Loucy (cell line): ENCODE results near the gene RNASET2.

Experiments
- EZH2phosphoT487 ChIP-seq: fragments of 200-600 bp; IDR thresholded peaks from 2 replicates; pipeline ENCODE4 v1.6.1; 2018; ENCODE audit warnings: antibody characterized with exemption, mild to moderate bottlenecking, moderate library complexity, borderline replicate concordance
- TF ChIP-seq, protein P1 (sequence below): fragments of 200-600 bp; sonication (generic); conservative IDR thresholded peaks from 2 replicates; pipeline ENCODE4 v1.5.1; 2014; ENCODE audit warnings: mild to moderate bottlenecking, antibody characterized with exemption, low read length

DNA sequence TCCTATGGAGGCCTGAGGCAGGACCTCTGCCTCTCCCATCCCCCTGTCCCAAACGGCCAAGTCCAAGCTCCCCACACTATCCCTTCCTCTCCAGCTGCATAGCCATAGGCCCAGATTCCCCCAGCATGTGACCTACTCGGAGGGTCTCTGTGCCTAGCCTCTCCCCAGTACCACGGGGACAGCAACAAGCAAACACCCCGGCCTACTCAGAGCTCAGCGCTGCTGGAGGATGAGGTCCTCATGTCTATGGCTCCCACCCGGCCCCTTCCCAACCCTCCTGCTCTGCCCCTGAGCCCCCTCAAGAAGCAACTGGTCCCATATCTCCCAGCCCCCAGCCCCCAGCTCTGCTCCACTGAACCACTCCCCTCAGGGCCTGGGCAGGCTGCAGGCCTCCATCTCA, 24.2 kb downstream of the RNASET2 start:
- TF ChIP-seq, protein P1, sequence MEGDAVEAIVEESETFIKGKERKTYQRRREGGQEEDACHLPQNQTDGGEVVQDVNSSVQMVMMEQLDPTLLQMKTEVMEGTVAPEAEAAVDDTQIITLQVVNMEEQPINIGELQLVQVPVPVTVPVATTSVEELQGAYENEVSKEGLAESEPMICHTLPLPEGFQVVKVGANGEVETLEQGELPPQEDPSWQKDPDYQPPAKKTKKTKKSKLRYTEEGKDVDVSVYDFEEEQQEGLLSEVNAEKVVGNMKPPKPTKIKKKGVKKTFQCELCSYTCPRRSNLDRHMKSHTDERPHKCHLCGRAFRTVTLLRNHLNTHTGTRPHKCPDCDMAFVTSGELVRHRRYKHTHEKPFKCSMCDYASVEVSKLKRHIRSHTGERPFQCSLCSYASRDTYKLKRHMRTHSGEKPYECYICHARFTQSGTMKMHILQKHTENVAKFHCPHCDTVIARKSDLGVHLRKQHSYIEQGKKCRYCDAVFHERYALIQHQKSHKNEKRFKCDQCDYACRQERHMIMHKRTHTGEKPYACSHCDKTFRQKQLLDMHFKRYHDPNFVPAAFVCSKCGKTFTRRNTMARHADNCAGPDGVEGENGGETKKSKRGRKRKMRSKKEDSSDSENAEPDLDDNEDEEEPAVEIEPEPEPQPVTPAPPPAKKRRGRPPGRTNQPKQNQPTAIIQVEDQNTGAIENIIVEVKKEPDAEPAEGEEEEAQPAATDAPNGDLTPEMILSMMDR = no peak
- TF ChIP-seq EZH2phosphoT487 = no peak
